Heart right ventricle (tissue), 16 donors: ENCODE results near the gene ME3. TPM values are rescaled to one million over a fixed set of nuclear protein-coding genes. Genes with fewer than 3 reads are reported as not detected.

Experiments
- ATAC-seq, 8 donors: fragments of 200-7000 bp; cut with Tn5 transposase; one replicate each; pipeline ENCODE4 v1.9.1; 2020; ENCODE audit warnings: mild to moderate bottlenecking in 8 of 8, moderate library complexity in 8 of 8, moderate number of reproducible peaks in 1 of 8
- DNase-seq, 2 donors: peaks; one replicate each; pipeline ENCODE4 v3.0.0-alpha.2; 2020
- H3K27ac ChIP-seq, 10 donors: fragments of 200-600 bp; sonication (generic) in 2 of 10; one replicate each; pipeline versions ENCODE4 v1.5.0 to v1.8.0; 2020 to 2022; ENCODE audit warnings: mild to moderate bottlenecking in 3 of 10
- H3K27me3 ChIP-seq, 7 donors: fragments of 200-600 bp; one replicate each; pipeline ENCODE4 v1.8.0; 2021 to 2022; ENCODE audit warnings: mild to moderate bottlenecking in 2 of 7
- H3K36me3 ChIP-seq, 9 donors: fragments of 200-600 bp; sonication (generic) in 1 of 9; one replicate each; pipeline versions ENCODE4 v1.5.0 to v1.8.0; 2020 to 2022; ENCODE audit warnings: mild to moderate bottlenecking in 2 of 9
- H3K4me1 ChIP-seq, 9 donors: fragments of 200-600 bp; sonication (generic) in 1 of 9; one replicate each; pipeline versions ENCODE4 v1.5.0 to v1.8.0; 2020 to 2022; ENCODE audit warnings: mild to moderate bottlenecking in 4 of 9
- H3K4me3 ChIP-seq, 10 donors: fragments of 200-600 bp; sonication (generic) in 2 of 10; one replicate each; pipeline versions ENCODE4 v1.5.0 to v1.8.0; 2020 to 2022; ENCODE audit warnings: mild to moderate bottlenecking in 7 of 10, moderate library complexity in 2 of 10
- H3K9me3 ChIP-seq, 11 donors: fragments of 200-600 bp in 10 of 11; sonication (generic) in 2 of 11; one replicate each; pipeline versions ENCODE4 v1.5.0 to v1.8.0; 2013 to 2022; ENCODE audit warnings: mild to moderate bottlenecking in 2 of 11, control low read depth in 1 of 11, moderate library complexity in 1 of 11
- CTCF ChIP-seq, 9 donors: fragments of 200-600 bp; sonication (generic) in 2 of 9; IDR thresholded peaks; one replicate each; pipeline versions ENCODE4 v1.5.0 to v1.8.0; 2021 to 2022; ENCODE audit warnings: antibody characterized with exemption in 9 of 9, mild to moderate bottlenecking in 5 of 9, moderate library complexity in 1 of 9
- WGBS, 2 donors: extraction: QIAGEN DNeasy Blood & Tissue Kit; methylation state at CpG; one replicate each; pipeline ENCODE4 v1.1.7; 2013; ENCODE audit warnings: inconsistent platforms in 1 of 2; 5-methylcytosine and 5-hydroxymethylcytosine counted together
- intact Hi-C, 10 donors: fragments of 100-400 bp; cut with DNase I; formaldehyde crosslinking; loops; one replicate each; pipeline versions ENCODE4 v1.11.1 to v1.14.2; 2022
- polyA plus RNA-seq, 2 donors: library from polyadenylated mRNA; stranded (reverse); fragments of 200-250 nt; gene quantifications; one replicate each; pipeline ENCODE4 v1.2.3, GENCODE V29; 2013
- total RNA-seq, 10 donors: library from RNA; stranded (reverse); fragmentation: NEBNext Ultra II Directional in 3 of 10; extraction: Animal tissue kit (Norgen Biotek cat#: 25700) in 3 of 10; gene quantifications; one replicate each; pipeline versions ENCODE4 v1.2.1 to v1.2.4, GENCODE V29; 2021 to 2023
- donor health status: Arrhythmogenic right ventricular cardiomyopathy.
- donor health status: ischemic (EF 13 %, LVEDD 7.1; RV severe dilation, severe dysfunction).
- donor health status: healthy with polysubstance abuse.
- donor health status: DM: no; HTN: yes; CAD: no.
- donor health status: DM: no; HTN: no; CAD: no.
- donor health status: ischemic (EF 25% LVEDD 6.9; RV normal size, moderate dysfunction).
- donor health status: ischemic (EF 25% LVEDD 5.7; RV mildly dilated, moderate dysfunction).
- donor health status: healthy.
- donor health status: DM: yes; HTN: yes; CAD: no.
- donor health status: Ischemic cardiomyopathy.
- donor health status: ischemic (EF 35%, LVEDD 5.7; RV mildly dilated, moderate dysfunction).
- donor health status: nonischemic (EF 11% LVEDD 7.7; RV severe dilation, severe dysfunction).
- donor health status: DM: yes; HTN: yes; CAD: no.
- donor health status: PGD.
- donor health status: ischemic (EF 29% LVEDD 5.4; RV normal size, mild dysfunction).
- donor health status: nonischemic (EF 23%, LVEDD 6.1; RV moderate dilation, normal function).

The ME3 gene
- total and polyA plus RNA-seq, 12 donors = 17.2 to 46.8 (median 33.7) TPM

- H3K4me3 ChIP-seq = no peak overlapping the region
- TF ChIP-seq CTCF (IDR thresholded peaks at IDR 0.05) = no peak
- ATAC-seq = peak in 1 of 8 donors; percentile 70
- peaks cover 0 to 16% (median 5%) of the 10 kb centered on the region in 9 donors for H3K4me1 ChIP-seq
- no peaks in the 10 kb centered on the region for H3K27me3 ChIP-seq
- intact Hi-C loops = no loop called here
- no peaks in the 10 kb centered on the region for H3K36me3 ChIP-seq
- no peak for DNase-seq
- H3K27ac ChIP-seq = no peak overlapping the region
- peaks cover 0 to 11% (median 7%) of the 10 kb centered on the region in 11 donors for H3K9me3 ChIP-seq
- WGBS, 2 donors = 86% methylated on average over 2 of the region's 2 CpGs
Observed at GRCh38 chr11:86644291-86644690, 28.1 kb downstream of the ME3 start.

GRCh38 chr11:86641537-86642261 lies 30.7 kb downstream of the ME3 start:
- Histone ChIP-seq H3K27ac (peak overlapping the region in 3 of 10 donors; percentile 9 to 35 (median 34)), H3K4me1 (peaks cover 0 to 16% (median 5%) of the 10 kb centered on the region in 9 donors)
- intact Hi-C loops = loop anchor here in 1 of 10 donors (2.0 kb wide), 1 partner anchor 17 kb away; no protein-coding TSS in a partner anchor

GRCh38 chr11:86639137-86639536 lies 33.3 kb downstream of the ME3 start:
- peaks cover 0 to 6% (median 0%) of the 10 kb centered on the region in 11 donors for H3K9me3 ChIP-seq
- H3K36me3 ChIP-seq = peaks cover 0 to 12% (median 0%) of the 10 kb centered on the region in 9 donors
- no peak for TF ChIP-seq CTCF (IDR thresholded peaks at IDR 0.05)
- H3K27me3 ChIP-seq = no peaks in the 10 kb centered on the region
- 96 to 97% methylated on average over 1 of the region's 1 CpG for WGBS, 2 donors
- H3K4me1 ChIP-seq = peaks cover 0 to 16% (median 3%) of the 10 kb centered on the region in 9 donors
- no peak overlapping the region for H3K27ac ChIP-seq
- ATAC-seq = no peak
- intact Hi-C loops = no loop called here
- H3K4me3 ChIP-seq = no peak overlapping the region
- no peak for DNase-seq

More at GRCh38 chr11:86641537-86642261, 30.7 kb downstream of the ME3 start:
- 76 to 92% methylated on average over 1 of the region's 1 CpG for WGBS, 2 donors
- H3K36me3 ChIP-seq = no peaks in the 10 kb centered on the region
- H3K4me3 ChIP-seq = no peak overlapping the region
- TF ChIP-seq CTCF (IDR thresholded peaks at IDR 0.05) = no peak
- DNase-seq (no peak), ATAC-seq (peak in 1 of 8 donors; percentile 56)
- H3K27me3 ChIP-seq = no peaks in the 10 kb centered on the region
- no peaks in the 10 kb centered on the region for H3K9me3 ChIP-seq

- H3K27me3 ChIP-seq = no peaks in the 10 kb centered on the region
- WGBS, 2 donors = 89 to 92% methylated on average over 1 of the region's 1 CpG
- no peak overlapping the region for H3K4me3 ChIP-seq
- no peak overlapping the region for H3K27ac ChIP-seq
- ATAC-seq (no peak), DNase-seq (no peak)
- peaks cover 0 to 12% (median 0%) of the 10 kb centered on the region in 9 donors for H3K36me3 ChIP-seq
- peaks cover 0 to 6% (median 0%) of the 10 kb centered on the region in 11 donors for H3K9me3 ChIP-seq
- intact Hi-C loops = no loop called here
- TF ChIP-seq CTCF (IDR thresholded peaks at IDR 0.05) = no peak
- H3K4me1 ChIP-seq = peaks cover 0 to 16% (median 3%) of the 10 kb centered on the region in 9 donors
Observed at GRCh38 chr11:86638673-86639072, 33.7 kb downstream of the ME3 start.
